Measurements from ENCODE around the gene CFAP43.

Gene CFAP43

GRCh38 chr10:104231784-104232612 is at the start of gene CFAP43:
CFAP43 (minus strand) TSS chr10:104232364; CDS start chr10:104232246, 118 bp downstream.
- H3K4me3 ChIP-seq (ENCODE audit: low read depth, low read length), result peak within 1 kb of the TSS; percentile 75
- TF ChIP-seq, protein P1, sequence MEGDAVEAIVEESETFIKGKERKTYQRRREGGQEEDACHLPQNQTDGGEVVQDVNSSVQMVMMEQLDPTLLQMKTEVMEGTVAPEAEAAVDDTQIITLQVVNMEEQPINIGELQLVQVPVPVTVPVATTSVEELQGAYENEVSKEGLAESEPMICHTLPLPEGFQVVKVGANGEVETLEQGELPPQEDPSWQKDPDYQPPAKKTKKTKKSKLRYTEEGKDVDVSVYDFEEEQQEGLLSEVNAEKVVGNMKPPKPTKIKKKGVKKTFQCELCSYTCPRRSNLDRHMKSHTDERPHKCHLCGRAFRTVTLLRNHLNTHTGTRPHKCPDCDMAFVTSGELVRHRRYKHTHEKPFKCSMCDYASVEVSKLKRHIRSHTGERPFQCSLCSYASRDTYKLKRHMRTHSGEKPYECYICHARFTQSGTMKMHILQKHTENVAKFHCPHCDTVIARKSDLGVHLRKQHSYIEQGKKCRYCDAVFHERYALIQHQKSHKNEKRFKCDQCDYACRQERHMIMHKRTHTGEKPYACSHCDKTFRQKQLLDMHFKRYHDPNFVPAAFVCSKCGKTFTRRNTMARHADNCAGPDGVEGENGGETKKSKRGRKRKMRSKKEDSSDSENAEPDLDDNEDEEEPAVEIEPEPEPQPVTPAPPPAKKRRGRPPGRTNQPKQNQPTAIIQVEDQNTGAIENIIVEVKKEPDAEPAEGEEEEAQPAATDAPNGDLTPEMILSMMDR (IDR thresholded peaks at IDR 0.05; ENCODE audit: low read depth, low read length, missing control alignments), result no peak
- DNase-seq (ENCODE audit: low read depth), result peak; percentile 83

DNA sequence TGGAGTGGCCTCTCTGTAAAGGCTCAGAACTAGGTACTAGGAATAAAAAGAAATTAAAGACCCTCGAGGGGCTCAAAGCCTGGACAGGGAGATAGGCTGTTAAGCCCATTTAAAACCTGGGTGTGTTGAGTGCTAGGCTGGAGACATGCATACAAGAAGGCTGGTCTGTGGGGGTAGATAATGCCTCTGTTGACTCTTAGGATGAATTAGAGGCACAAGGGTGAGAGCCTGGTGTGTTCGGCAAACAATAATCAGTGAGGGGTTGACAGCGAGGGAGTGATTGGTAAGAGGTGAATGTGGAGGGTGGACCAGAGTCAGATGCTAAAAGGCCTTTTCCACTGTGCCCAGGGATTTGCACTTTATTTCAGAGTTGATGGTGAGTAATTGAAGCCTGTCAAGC is 49.5 kb upstream of the CFAP43 start:
- TF ChIP-seq, protein P1 (IDR thresholded peaks at IDR 0.05; ENCODE audit: low read depth, low read length, missing control alignments), result no peak
- no peak for DNase-seq (ENCODE audit: low read depth)
- H3K4me3 ChIP-seq (ENCODE audit: low read depth, low read length), result no peak overlapping the region

GRCh38 chr10:104279550-104280259 is 47.5 kb upstream of the CFAP43 start:
- no peak for DNase-seq (ENCODE audit: low read depth)
- TF ChIP-seq, protein P1 (IDR thresholded peaks at IDR 0.05; ENCODE audit: low read depth, low read length, missing control alignments), result no peak
- H3K4me3 ChIP-seq (ENCODE audit: low read depth, low read length), result no peak overlapping the region

- H3K4me3 ChIP-seq (ENCODE audit: low read depth, low read length), result no peak overlapping the region
- TF ChIP-seq, protein P1 (IDR thresholded peaks at IDR 0.05; ENCODE audit: low read depth, low read length, missing control alignments), result no peak
- no peak for DNase-seq (ENCODE audit: low read depth)
Measured at GRCh38 chr10:104277785-104278184, 45.6 kb upstream of the CFAP43 start.

GRCh38 chr10:104276192-104276591 is 44.0 kb upstream of the CFAP43 start:
- H3K4me3 ChIP-seq (ENCODE audit: low read depth, low read length), result no peak overlapping the region
- no peak for DNase-seq (ENCODE audit: low read depth)
- TF ChIP-seq, protein P1 (IDR thresholded peaks at IDR 0.05; ENCODE audit: low read depth, low read length, missing control alignments), result no peak

GRCh38 chr10:104274762-104275721 is 42.9 kb upstream of the CFAP43 start:
- H3K4me3 ChIP-seq (ENCODE audit: low read depth, low read length), result no peak overlapping the region
- TF ChIP-seq, protein P1 (IDR thresholded peaks at IDR 0.05; ENCODE audit: low read depth, low read length, missing control alignments), result peak; percentile 95
- DNase-seq (ENCODE audit: low read depth), result no peak
